ENCODE measurements around the gene SPHKAP.

- TF ChIP-seq EZH2 (IDR thresholded peaks at IDR 0.05) (no peak), POLR2AphosphoS5 (IDR thresholded peaks at IDR 0.05; ENCODE audit: borderline replicate concordance, low read depth, low read length) (no peak), FOXP2 (optimal IDR thresholded peaks at IDR 0.05; ENCODE audit: control extremely low read depth, extremely low read length, insufficient read depth) (no peak)
Measured at GRCh38 chr2:227942021-227942420, 239.5 kb downstream of the SPHKAP start.

All from SK-N-MC (cell line).